SU-DHL-6 (cell line): ENCODE measurements around the gene PNMA8A.
A peak's percentile ranks its signal among the peaks of the same experiment; 100 is the strongest.

Experiments
- H2AFZ ChIP-seq: fragments of 200-600 bp; sonication (generic); 2 replicates; pipeline ENCODE4 v1.6.1; 2014; ENCODE audit warnings: low read depth, mild to moderate bottlenecking, moderate library complexity, mixed read lengths, antibody characterized with exemption, low read length; ENCODE audit not compliant: severe bottlenecking
- H3F3A ChIP-seq: fragments of 200-600 bp; shearing (Covaris generic); 2 replicates; pipeline ENCODE4 v1.6.0; 2016; ENCODE audit warnings: antibody characterized with exemption, mild to moderate bottlenecking; ENCODE audit not compliant: insufficient read depth
- H3K27ac ChIP-seq: fragments of 200-600 bp; sonication (generic); 2 replicates; pipeline ENCODE4 v1.5.1; 2016; ENCODE audit warnings: low read depth, mild to moderate bottlenecking, low read length, moderate library complexity, mixed read lengths
- H3K27me3 ChIP-seq: fragments of 200-600 bp; sonication (generic), shearing (Covaris generic); 2 replicates; pipeline ENCODE4 v1.6.0; 2014; ENCODE audit warnings: mild to moderate bottlenecking, low read length
- H3K36me3 ChIP-seq: fragments of 200-600 bp; sonication (generic); 2 replicates; pipeline ENCODE4 v1.6.1; 2014; ENCODE audit warnings: mild to moderate bottlenecking, low read length, mixed read lengths
- H3K4me2 ChIP-seq: fragments of 300-600, 200-600 bp; shearing (Covaris generic), sonication (generic); 2 replicates; pipeline ENCODE4 v1.6.0; 2014; ENCODE audit warnings: low read length, low read depth, mild to moderate bottlenecking; ENCODE audit not compliant: poor library complexity, severe bottlenecking
- H3K4me3 ChIP-seq: fragments of 200-600 bp; sonication (generic); 2 replicates; pipeline ENCODE4 v1.5.1; 2014; ENCODE audit warnings: antibody characterized with exemption, low read length, mild to moderate bottlenecking, mixed read lengths; ENCODE audit not compliant: insufficient read depth, poor library complexity, severe bottlenecking
- H3K79me2 ChIP-seq: fragments of 200-600 bp; sonication (generic); 2 replicates; pipeline ENCODE4 v1.6.1; 2014; ENCODE audit warnings: mild to moderate bottlenecking, low read length, moderate library complexity; ENCODE audit not compliant: insufficient read depth
- H3K9ac ChIP-seq: fragments of 200-600 bp; sonication (generic); 2 replicates; pipeline ENCODE4 v1.7.0; 2014; ENCODE audit warnings: mild to moderate bottlenecking, low read length
- H3K9me2 ChIP-seq: fragments of 200-600 bp; sonication (generic); replicated peaks from 2 replicates; pipeline ENCODE4 v1.6.1; 2014; ENCODE audit warnings: low read length; ENCODE audit not compliant: insufficient read depth
- H3K9me3 ChIP-seq: fragments of 200-600 bp; sonication (generic); 2 replicates; pipeline ENCODE4 v1.6.1; 2014; ENCODE audit warnings: low read length, mixed read lengths; ENCODE audit not compliant: insufficient read depth
- H4K20me1 ChIP-seq: fragments of 200-600 bp; sonication (generic); 2 replicates; pipeline ENCODE4 v1.6.1; 2014; ENCODE audit warnings: low read depth, mild to moderate bottlenecking, antibody characterized with exemption, low read length, moderate library complexity, mixed read lengths
- EZH2phosphoT487 ChIP-seq: fragments of 200-600 bp; sonication (generic), shearing (Covaris generic); conservative IDR thresholded peaks from 2 replicates; pipeline ENCODE4 v1.6.1; 2018; ENCODE audit warnings: mild to moderate bottlenecking, antibody characterized with exemption, low read length, moderate library complexity, mixed read lengths
- TF ChIP-seq, protein P1 (sequence below): fragments of 200-600 bp; sonication (generic); IDR thresholded peaks from one replicate; pipeline ENCODE4 v1.5.1; 2017; ENCODE audit warnings: antibody characterized with exemption, mild to moderate bottlenecking, low read length, moderate library complexity; ENCODE audit not compliant: insufficient read depth, poor library complexity, severe bottlenecking

Gene PNMA8A

GRCh38 chr19:46474211-46474610, 2.8 kb upstream of the PNMA8A start:
- Histone ChIP-seq H3K27ac (peak overlapping the region; percentile 80), H4K20me1 (no peaks in the 10 kb centered on the region), H3K27me3 (no peaks in the 10 kb centered on the region), H3K79me2 (no peaks in the 10 kb centered on the region), H3K9me3 (no peaks in the 10 kb centered on the region), H3K4me3 (no peak overlapping the region), H3K4me2 (peak overlapping the region; percentile 23), H3K9me2 (no peaks in the 10 kb centered on the region), H3K9ac (0 out of 2 replicates have a peak overlapping the region, but pooled peaks have one; percentile 20), H2AFZ (no peak overlapping the region), H3K36me3 (no peaks in the 10 kb centered on the region), H3F3A (peaks cover 23% of the 10 kb centered on the region)
- TF ChIP-seq, protein P1, sequence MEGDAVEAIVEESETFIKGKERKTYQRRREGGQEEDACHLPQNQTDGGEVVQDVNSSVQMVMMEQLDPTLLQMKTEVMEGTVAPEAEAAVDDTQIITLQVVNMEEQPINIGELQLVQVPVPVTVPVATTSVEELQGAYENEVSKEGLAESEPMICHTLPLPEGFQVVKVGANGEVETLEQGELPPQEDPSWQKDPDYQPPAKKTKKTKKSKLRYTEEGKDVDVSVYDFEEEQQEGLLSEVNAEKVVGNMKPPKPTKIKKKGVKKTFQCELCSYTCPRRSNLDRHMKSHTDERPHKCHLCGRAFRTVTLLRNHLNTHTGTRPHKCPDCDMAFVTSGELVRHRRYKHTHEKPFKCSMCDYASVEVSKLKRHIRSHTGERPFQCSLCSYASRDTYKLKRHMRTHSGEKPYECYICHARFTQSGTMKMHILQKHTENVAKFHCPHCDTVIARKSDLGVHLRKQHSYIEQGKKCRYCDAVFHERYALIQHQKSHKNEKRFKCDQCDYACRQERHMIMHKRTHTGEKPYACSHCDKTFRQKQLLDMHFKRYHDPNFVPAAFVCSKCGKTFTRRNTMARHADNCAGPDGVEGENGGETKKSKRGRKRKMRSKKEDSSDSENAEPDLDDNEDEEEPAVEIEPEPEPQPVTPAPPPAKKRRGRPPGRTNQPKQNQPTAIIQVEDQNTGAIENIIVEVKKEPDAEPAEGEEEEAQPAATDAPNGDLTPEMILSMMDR = no peak
- TF ChIP-seq EZH2phosphoT487 = no peak

- H3K79me2 ChIP-seq = no peaks in the 10 kb centered on the region
- H3K9ac ChIP-seq = no peak overlapping the region
- TF ChIP-seq, protein P1 = no peak
- TF ChIP-seq EZH2phosphoT487 = no peak
- H3K27ac ChIP-seq = peak overlapping the region; percentile 3
- H3K36me3 ChIP-seq = no peaks in the 10 kb centered on the region
- H3K9me3 ChIP-seq = no peaks in the 10 kb centered on the region
- no peak overlapping the region for H3K4me2 ChIP-seq
- H3F3A ChIP-seq = peaks cover 18% of the 10 kb centered on the region
- H3K27me3 ChIP-seq = no peaks in the 10 kb centered on the region
- no peak overlapping the region for H2AFZ ChIP-seq
- no peaks in the 10 kb centered on the region for H4K20me1 ChIP-seq
- no peaks in the 10 kb centered on the region for H3K9me2 ChIP-seq
- H3K4me3 ChIP-seq = no peak overlapping the region
Measured at GRCh38 chr19:46472592-46472991, 1.2 kb upstream of the PNMA8A start.

- Histone ChIP-seq H3K27ac (peak overlapping the region; percentile 3), H3K9me3 (no peaks in the 10 kb centered on the region), H3K79me2 (no peaks in the 10 kb centered on the region), H3K9me2 (no peaks in the 10 kb centered on the region), H3K4me2 (no peak overlapping the region), H3K27me3 (no peaks in the 10 kb centered on the region), H4K20me1 (no peaks in the 10 kb centered on the region), H3K9ac (no peak overlapping the region), H3F3A (peaks cover 22% of the 10 kb centered on the region), H2AFZ (no peak overlapping the region), H3K4me3 (no peak overlapping the region), H3K36me3 (no peaks in the 10 kb centered on the region)
- TF ChIP-seq, protein P1 = no peak
- TF ChIP-seq EZH2phosphoT487 = no peak
Measured at GRCh38 chr19:46471811-46472543, 614 bp upstream of the PNMA8A start.
